Thymus (tissue), 11 donors: ENCODE data around the gene FAT1. TPM values are rescaled to one million over a fixed set of nuclear protein-coding genes. Genes with fewer than 3 reads are reported as not detected.

Source experiments
- DNase-seq, 9 donors: peaks; one replicate each; pipeline ENCODE4 v3.0.0-alpha.2; 2013; ENCODE audit warnings: low spot score in 9 of 9, low read depth in 6 of 9, missing footprints in 1 of 9
- H3K27ac ChIP-seq, 2 donors: one replicate each; pipeline ENCODE4 v1.5.1; 2013; ENCODE audit warnings: control low read depth in 1 of 2, low read depth in 1 of 2, low read length in 1 of 2, mild to moderate bottlenecking in 1 of 2, moderate library complexity in 1 of 2
- H3K27me3 ChIP-seq, 2 donors: one replicate each; pipeline ENCODE4 v1.5.1; 2013; ENCODE audit warnings: low read length in 1 of 2; ENCODE audit not compliant: control insufficient read depth in 2 of 2, insufficient read depth in 1 of 2
- H3K36me3 ChIP-seq, 2 donors: one replicate each; pipeline ENCODE4 v1.5.1; 2013; ENCODE audit warnings: low read length in 1 of 2, mild to moderate bottlenecking in 1 of 2, moderate library complexity in 1 of 2; ENCODE audit not compliant: control insufficient read depth in 2 of 2, insufficient read depth in 2 of 2
- H3K4me1 ChIP-seq, 2 donors: one replicate each; pipeline ENCODE4 v1.5.1; 2013; ENCODE audit warnings: low read length in 2 of 2; ENCODE audit not compliant: control insufficient read depth in 2 of 2, insufficient read depth in 2 of 2
- H3K4me3 ChIP-seq, 2 donors: one replicate each; pipeline ENCODE4 v1.5.1; 2013; ENCODE audit warnings: low read length in 2 of 2, control low read depth in 1 of 2, mild to moderate bottlenecking in 1 of 2
- H3K9me3 ChIP-seq, 2 donors: one replicate each; pipeline ENCODE4 v1.5.1; 2013; ENCODE audit warnings: low read length in 1 of 2, mild to moderate bottlenecking in 1 of 2; ENCODE audit not compliant: control insufficient read depth in 2 of 2, insufficient read depth in 1 of 2
- WGBS: extraction: QIAGEN DNeasy Blood & Tissue Kit; methylation state at CpG from one replicate; pipeline ENCODE4 v1.1.7; 2013; 5-methylcytosine and 5-hydroxymethylcytosine counted together
- polyA plus RNA-seq: library from polyadenylated mRNA; stranded (reverse); fragments of 200-250 nt; gene quantifications from one replicate; pipeline ENCODE4 v1.2.3, GENCODE V29; 2013
- total RNA-seq: library from RNA; stranded (reverse); fragments of 120-200 nt; gene quantifications from one replicate; pipeline ENCODE4 v1.2.4, GENCODE V29; 2013
- donor health status: healthy.

FAT1 gene
- total and polyA plus RNA-seq, 2 donors: 9.0 to 16.1 TPM

DNA sequence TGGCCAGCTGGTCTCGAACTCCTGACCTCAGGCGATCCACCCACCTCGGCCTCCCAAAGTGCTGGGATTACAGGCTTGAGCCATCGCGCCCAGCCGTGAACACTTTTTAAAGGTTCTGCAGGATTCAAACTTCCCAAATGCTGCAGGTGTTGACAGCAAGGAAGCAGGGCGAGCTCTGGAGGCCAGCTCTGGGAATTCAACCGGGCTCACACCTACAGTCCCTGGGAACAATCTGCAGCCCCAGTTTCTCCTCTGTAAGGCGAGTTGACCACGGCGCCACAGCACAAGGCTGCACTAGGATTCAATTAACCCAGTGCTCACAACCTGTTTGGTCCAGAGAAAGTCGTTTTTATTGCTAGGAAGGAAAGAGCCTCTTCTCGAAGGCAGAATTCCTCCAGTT, 169.9 kb downstream of the FAT1 start:
- H3K36me3 ChIP-seq: no peaks in the 10 kb centered on the region
- DNase-seq: no peak
- H3K27ac ChIP-seq: no peak overlapping the region
- no peaks in the 10 kb centered on the region for H3K4me1 ChIP-seq
- 63% methylated on average over 13 of the region's 13 CpGs for WGBS
- H3K4me3 ChIP-seq: no peak overlapping the region
- H3K9me3 ChIP-seq: no peaks in the 10 kb centered on the region
- H3K27me3 ChIP-seq: peaks cover 3 to 14% of the 10 kb centered on the region in 2 donors

DNA sequence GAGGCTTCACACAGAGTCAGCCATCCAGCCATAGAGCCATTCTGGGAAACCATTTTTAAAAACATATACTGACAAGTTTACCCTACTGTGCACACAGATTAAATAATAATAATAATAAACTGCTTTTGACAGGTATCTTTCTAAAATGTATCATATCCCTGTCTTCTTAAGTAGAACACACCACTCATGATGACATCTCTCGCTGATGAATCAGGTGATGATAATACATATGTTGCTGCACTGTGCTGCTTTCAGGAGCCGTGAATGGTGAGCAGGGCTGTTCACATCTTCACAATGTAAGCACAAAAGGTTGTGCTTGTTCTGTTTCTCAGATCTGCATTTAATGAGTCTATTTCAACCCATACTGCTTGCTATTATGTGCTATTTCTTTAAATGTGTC, 171.8 kb downstream of the FAT1 start:
- WGBS: 93% methylated on average over 2 of the region's 2 CpGs
- H3K36me3 ChIP-seq: no peaks in the 10 kb centered on the region
- H3K27ac ChIP-seq: no peak overlapping the region
- H3K4me1 ChIP-seq: no peaks in the 10 kb centered on the region
- peaks cover 3 to 14% of the 10 kb centered on the region in 2 donors for H3K27me3 ChIP-seq
- H3K9me3 ChIP-seq: no peaks in the 10 kb centered on the region
- H3K4me3 ChIP-seq: no peak overlapping the region
- no peak for DNase-seq

DNA sequence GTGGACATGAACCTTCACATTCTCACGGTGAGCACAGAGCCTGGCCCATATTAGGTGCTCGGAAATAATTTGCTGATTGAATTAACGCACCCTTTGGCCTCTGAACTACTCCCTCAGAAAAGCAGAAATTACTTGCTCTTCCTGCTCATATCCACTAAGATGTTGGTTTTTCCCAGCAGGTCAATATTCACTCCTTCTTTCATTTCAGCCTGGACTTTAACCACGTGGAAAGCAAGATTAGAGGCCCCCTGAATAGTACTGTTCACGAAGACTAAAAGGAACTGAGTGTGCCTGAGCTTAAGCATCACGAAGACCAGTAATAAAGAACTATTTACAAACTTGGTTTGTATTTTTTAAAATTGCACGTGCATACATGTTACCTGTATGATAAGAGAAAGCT, 178.2 kb downstream of the FAT1 start:
- WGBS: 88% methylated on average over 7 of the region's 7 CpGs
- no peaks in the 10 kb centered on the region for H3K4me1 ChIP-seq
- H3K27ac ChIP-seq: no peak overlapping the region
- no peaks in the 10 kb centered on the region for H3K36me3 ChIP-seq
- H3K4me3 ChIP-seq: no peak overlapping the region
- no peaks in the 10 kb centered on the region for H3K27me3 ChIP-seq
- DNase-seq: no peak
- peaks cover 0 to 18% of the 10 kb centered on the region in 2 donors for H3K9me3 ChIP-seq

DNA sequence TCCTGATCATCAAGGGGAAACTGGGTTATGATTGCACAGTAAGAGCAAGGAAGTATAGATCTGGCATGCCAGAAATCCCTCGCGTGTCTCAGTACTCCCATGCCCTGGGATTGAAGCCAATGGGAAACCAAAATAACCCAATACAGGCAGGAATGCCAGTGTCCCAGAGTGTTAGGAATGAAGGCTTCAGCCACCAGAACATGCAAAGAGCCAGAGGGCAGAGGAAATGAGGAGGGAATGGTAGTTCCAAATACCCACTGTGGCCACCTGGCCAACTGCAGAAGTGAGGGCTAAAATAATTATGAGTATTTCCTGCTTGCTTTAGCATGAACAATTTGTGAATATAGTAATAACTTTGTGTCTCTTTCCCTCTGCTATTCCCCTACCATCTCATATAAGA, 180.4 kb downstream of the FAT1 start:
- Histone ChIP-seq H3K4me3 (no peak overlapping the region), H3K9me3 (peaks cover under 1 to 26% of the 10 kb centered on the region in 2 donors), H3K27ac (no peak overlapping the region), H3K36me3 (no peaks in the 10 kb centered on the region), H3K27me3 (no peaks in the 10 kb centered on the region), H3K4me1 (no peaks in the 10 kb centered on the region)
- DNase-seq: no peak
- 97% methylated on average over 2 of the region's 2 CpGs for WGBS

DNA sequence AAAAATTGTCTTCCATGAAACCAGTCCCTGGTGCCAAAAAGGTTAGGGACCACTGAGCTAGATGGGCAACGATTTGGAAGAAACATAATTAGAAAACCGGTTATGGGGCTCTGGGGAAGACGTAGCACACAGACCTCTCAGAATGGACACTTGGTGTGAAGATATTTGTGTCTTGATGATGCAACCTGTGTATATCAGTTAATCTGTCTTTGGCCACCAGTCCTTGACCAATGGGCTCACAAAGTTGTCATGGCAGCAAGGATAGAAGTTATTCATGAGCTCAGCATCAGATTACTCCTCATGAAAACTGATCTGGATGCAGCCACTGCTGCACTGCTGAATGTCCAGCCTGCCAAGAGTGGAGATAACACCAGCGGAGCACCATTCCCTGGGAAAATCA, 181.9 kb downstream of the FAT1 start:
- Histone ChIP-seq H3K9me3 (peaks cover 2 to 30% of the 10 kb centered on the region in 2 donors), H3K4me3 (no peak overlapping the region), H3K27me3 (no peaks in the 10 kb centered on the region), H3K27ac (no peak overlapping the region), H3K36me3 (no peaks in the 10 kb centered on the region), H3K4me1 (no peaks in the 10 kb centered on the region)
- DNase-seq: no peak
- WGBS: 95% methylated on average over 4 of the region's 4 CpGs

DNA sequence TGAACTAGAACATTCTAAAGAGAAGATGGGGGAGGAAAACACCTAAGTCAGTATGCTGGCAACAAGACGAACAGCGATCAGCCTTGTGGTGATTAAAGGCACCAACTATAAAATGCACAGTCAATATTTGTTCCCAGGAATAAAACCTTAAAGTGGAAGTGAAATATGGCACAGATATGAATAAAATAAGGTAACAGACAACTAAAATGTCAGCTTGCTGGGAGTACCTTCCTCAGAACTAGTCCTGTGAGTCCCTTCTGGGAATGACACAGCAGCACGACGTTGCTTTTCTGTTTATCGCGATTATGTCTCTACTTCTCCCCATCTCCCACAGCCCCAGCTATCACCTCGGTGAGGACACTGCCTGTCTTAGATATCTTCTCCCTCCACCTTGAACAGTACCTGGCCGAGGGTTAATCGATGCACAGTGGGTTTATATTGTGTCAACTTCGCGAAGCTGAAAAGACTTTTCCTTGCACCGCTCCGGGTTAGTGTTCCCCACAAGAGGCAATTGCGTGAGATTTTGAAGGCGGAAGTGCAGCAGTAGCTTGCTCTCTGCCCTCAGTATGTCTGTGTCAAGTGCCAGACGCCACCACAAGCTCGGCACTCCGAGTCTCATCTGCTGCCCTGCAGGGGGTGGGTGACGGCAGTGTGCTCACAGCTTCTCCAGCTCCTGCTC, 185.7 kb downstream of the FAT1 start:
- 89% methylated on average over 19 of the region's 19 CpGs for WGBS
- DNase-seq: no peak
- no peak overlapping the region for H3K27ac ChIP-seq
- no peaks in the 10 kb centered on the region for H3K27me3 ChIP-seq
- H3K4me1 ChIP-seq: no peaks in the 10 kb centered on the region
- no peak overlapping the region for H3K4me3 ChIP-seq
- H3K9me3 ChIP-seq: peaks cover 2 to 34% of the 10 kb centered on the region in 2 donors
- H3K36me3 ChIP-seq: no peaks in the 10 kb centered on the region

Other genes starting within 250 kb of the FAT1 start
- 0.05 TPM for gene MTNR1A, start 168.3 kb downstream of the FAT1 start, total RNA-seq
- gene MTNR1A, start 168.3 kb downstream of the FAT1 start, polyA plus RNA-seq: not detected